ENCODE data around the gene ESRRA.
"Not testable (repeated sequence)": the region's sequence is repeated elsewhere in the genome, so short reads cannot be mapped to it uniquely, and the experiment has no call there.

Gene ESRRA

GRCh38 chr11:64314146-64314804 lies 9.0 kb downstream of the ESRRA start:
- no peak for DNase-seq

GRCh38 chr11:64314805-64315561 lies 9.7 kb downstream of the ESRRA start:
- DNase-seq, result no peak

- DNase-seq, result not testable (repeated sequence)
Measured at GRCh38 chr11:64315667-64316526, 10.6 kb downstream of the ESRRA start.

- DNase-seq, result no peak
Measured at GRCh38 chr11:64316672-64317324, 11.5 kb downstream of the ESRRA start.

GRCh38 chr11:64317325-64317960 lies 12.1 kb downstream of the ESRRA start, which contains the start of gene TRMT112:
Gene TRMT112, minus strand, starts transcription at chr11:64317559. Its CDS starts 33 bp downstream, at chr11:64317526.
- DNase-seq, result peak; percentile 98

GRCh38 chr11:64317961-64318765 lies 12.8 kb downstream of the ESRRA start, which contains the start of gene PRDX5:
Gene PRDX5, plus strand, starts transcription at chr11:64318121. Its CDS starts 95 bp downstream, at chr11:64318216.
- peak; percentile 96 for DNase-seq

- no peak for DNase-seq
Measured at GRCh38 chr11:64318766-64319761, 13.7 kb downstream of the ESRRA start.

- no peak for DNase-seq
Measured at GRCh38 chr11:64320556-64320955, 15.2 kb downstream of the ESRRA start.

- DNase-seq, result no peak
Measured at GRCh38 chr11:64321026-64321425, 15.7 kb downstream of the ESRRA start.

- DNase-seq, result no peak
Measured at GRCh38 chr11:64321533-64321932, 16.2 kb downstream of the ESRRA start.

- DNase-seq, result no peak
Measured at GRCh38 chr11:64322925-64323260, 17.6 kb downstream of the ESRRA start.

- DNase-seq, result no peak
Measured at GRCh38 chr11:64323373-64323772, 18.0 kb downstream of the ESRRA start.

- DNase-seq, result not testable (repeated sequence)
Measured at GRCh38 chr11:64323984-64324383, 18.7 kb downstream of the ESRRA start.

- DNase-seq, result no peak
Measured at GRCh38 chr11:64324692-64325469, 19.6 kb downstream of the ESRRA start.

GRCh38 chr11:64327375-64327774 lies 22.1 kb downstream of the ESRRA start:
- DNase-seq, result no peak

GRCh38 chr11:64327993-64328392 lies 22.7 kb downstream of the ESRRA start:
- no peak for DNase-seq

GRCh38 chr11:64330888-64331287 lies 25.6 kb downstream of the ESRRA start:
- DNase-seq, result no peak

- peak; percentile 84 for DNase-seq
Measured at GRCh38 chr11:64331569-64332371, 26.4 kb downstream of the ESRRA start.
